MCF 10A (cell line): ENCODE data around the gene PRKD1. TPM values are rescaled to one million over a fixed set of nuclear protein-coding genes. Genes with fewer than 3 reads are reported as not detected.

Source experiments
- BruUV-seq: library from RNA; stranded (reverse); fragments of 400-500 nt; replicated peaks from 2 replicates; lab custom pipeline; 2021; lab: Mats Ljungman, UMichigan
- CTCF ChIA-PET: fragments of 300-600 bp; sonication (Branson Sonifier 250); formaldehyde crosslinking; extraction: SDS; loops from one replicate; lab custom pipeline; 2021; ENCODE audit warnings: antibody characterized with exemption, inconsistent platforms; lab: Yijun Ruan, JAX
- POLR2A ChIA-PET: fragments of 300-600, 350-650 bp; sonication (Branson Sonifier 250); formaldehyde crosslinking; extraction: SDS; loops from one replicate; lab custom pipeline; 2020; ENCODE audit warnings: antibody characterized with exemption, inconsistent platforms; lab: Yijun Ruan, JAX
- DNase-seq: peaks from one replicate; pipeline ENCODE4 v3.0.0-alpha.2; 2018; ENCODE audit not compliant: unreplicated experiment
- H3K27ac Mint-ChIP-seq: one replicate; pipeline ENCODE4 v1.8.0; 2022; ENCODE audit warnings: mild to moderate bottlenecking, low read depth, mixed read lengths; ENCODE audit not compliant: unreplicated experiment
- H3K27me3 Mint-ChIP-seq: one replicate; pipeline ENCODE4 v1.8.0; 2022; ENCODE audit warnings: mixed read lengths; ENCODE audit not compliant: insufficient read depth, unreplicated experiment
- H3K36me3 Mint-ChIP-seq: one replicate; pipeline ENCODE4 v1.8.0; 2022; ENCODE audit warnings: mild to moderate bottlenecking, moderate library complexity, mixed read lengths; ENCODE audit not compliant: insufficient read depth, unreplicated experiment
- H3K4me1 Mint-ChIP-seq: one replicate; pipeline ENCODE4 v1.8.0; 2022; ENCODE audit warnings: mixed read lengths; ENCODE audit not compliant: insufficient read depth, unreplicated experiment
- H3K4me3 Mint-ChIP-seq: one replicate; pipeline ENCODE4 v1.8.0; 2022; ENCODE audit warnings: mild to moderate bottlenecking, moderate library complexity, mixed read lengths; ENCODE audit not compliant: unreplicated experiment
- H3K9me3 Mint-ChIP-seq: one replicate; pipeline ENCODE4 v1.8.0; 2022; ENCODE audit warnings: mixed read lengths; ENCODE audit not compliant: unreplicated experiment
- CTCF ChIP-seq: fragments of 200-600 bp; IDR thresholded peaks from one replicate; pipeline ENCODE4 v1.8.0; 2022; ENCODE audit warnings: antibody characterized with exemption, mild to moderate bottlenecking; ENCODE audit not compliant: unreplicated experiment
- intact Hi-C: fragments of 100-400 bp; cut with micrococcal nuclease; formaldehyde crosslinking; loops from 2 replicates; pipeline ENCODE4 v1.14.1; 2022
- total RNA-seq: library from RNA; stranded (reverse); gene quantifications from 2 replicates; pipeline ENCODE4 v1.2.3, GENCODE V29; 2022

PRKD1 gene
- total RNA-seq, 1 experiment from 2014 or later: 8.8 TPM

DNA sequence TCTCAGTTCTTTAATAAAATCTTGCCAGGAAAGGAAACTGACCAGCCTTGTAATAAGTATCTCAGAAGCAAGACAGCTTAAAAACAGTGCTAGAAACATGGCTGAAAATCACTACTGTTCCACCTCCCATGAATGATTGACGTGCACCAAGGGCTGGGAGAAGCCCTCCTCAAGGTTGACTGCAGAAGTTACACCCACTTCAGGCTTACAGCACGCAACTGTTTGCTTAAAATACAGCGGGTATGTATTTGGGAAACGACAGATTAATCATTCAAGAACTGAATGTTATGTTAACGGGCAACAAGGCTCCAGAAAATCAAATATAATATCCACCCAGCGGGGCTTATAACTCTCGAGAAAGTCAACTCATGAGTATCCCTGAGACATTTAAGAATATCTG is 22.1 kb downstream of the PRKD1 start:
- BruUV-seq: no TSS peak
- Mint-ChIP-seq H3K27ac (peak overlapping the region; percentile 95), H3K36me3 (no peaks in the 10 kb centered on the region), H3K4me1 (peaks cover 17% of the 10 kb centered on the region), H3K9me3 (no peaks in the 10 kb centered on the region), H3K4me3 (no peak overlapping the region), H3K27me3 (no peaks in the 10 kb centered on the region)
- POLR2A ChIA-PET: interaction anchor here (0.6 to 1.6 kb wide), 4 partner anchors 9 to 498 kb away, joined by 3 to 8 read pairs (median 4); no protein-coding TSS in a partner anchor
- CTCF ChIA-PET: interaction anchor here (0.6 to 1.6 kb wide), 3 partner anchors 10 to 45 kb away, joined by 3 to 4 read pairs (median 3); no protein-coding TSS in a partner anchor
- no peak for DNase-seq
- intact Hi-C loops: no loop called here
- TF ChIP-seq CTCF: no peak

DNA sequence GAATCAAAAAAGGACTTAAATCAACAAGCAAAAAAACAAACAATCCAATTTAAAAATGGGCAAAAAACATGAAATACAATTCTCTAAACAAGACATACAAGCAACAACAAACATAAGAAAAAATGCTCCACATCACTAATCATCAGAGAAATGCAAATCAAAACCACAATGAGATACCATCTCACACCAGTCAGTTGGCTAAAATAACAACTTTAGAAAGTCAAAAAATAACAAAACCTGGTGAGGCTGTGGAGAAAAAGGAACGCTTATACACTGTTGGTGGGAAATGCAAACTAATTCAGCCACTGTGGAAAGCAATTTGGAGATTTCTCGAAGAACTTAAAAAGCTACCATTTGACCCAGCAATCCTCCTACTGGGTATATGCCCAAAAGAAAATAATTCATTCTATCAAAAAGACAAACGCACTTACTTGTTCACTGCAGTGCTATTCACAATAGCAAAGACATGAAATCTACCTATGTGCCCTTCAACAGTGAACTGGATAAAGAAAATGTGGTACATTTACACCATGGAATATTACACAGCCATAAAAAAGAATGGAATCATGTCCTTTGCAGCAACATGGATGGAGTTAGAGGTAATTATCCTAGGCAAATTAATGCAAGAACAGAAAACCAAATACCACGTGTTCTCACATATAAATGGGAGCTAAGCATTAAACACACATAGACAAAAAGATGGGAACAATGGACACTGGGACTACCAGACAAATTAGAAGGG is 26.9 kb downstream of the PRKD1 start:
- no TSS peak for BruUV-seq

GRCh38 chr14:29898470-29898869 is 29.2 kb downstream of the PRKD1 start:
- Mint-ChIP-seq H3K36me3 (no peaks in the 10 kb centered on the region), H3K27me3 (no peaks in the 10 kb centered on the region), H3K4me3 (no peak overlapping the region), H3K4me1 (peaks cover 6% of the 10 kb centered on the region), H3K27ac (no peak overlapping the region), H3K9me3 (no peaks in the 10 kb centered on the region)
- ChIA-PET CTCF (interaction anchor here (0.6 kb wide), 1 partner anchor 251 kb away, joined by 4 read pairs; no protein-coding TSS in a partner anchor), POLR2A (interaction anchor here (1.1 kb wide), 1 partner anchor 8 kb away, joined by 3 read pairs; no protein-coding TSS in a partner anchor)
- BruUV-seq: no TSS peak
- TF ChIP-seq CTCF: no peak
- DNase-seq: no peak
- intact Hi-C loops: no loop called here

More for the DNA sequence above, 26.9 kb downstream of the PRKD1 start:
- intact Hi-C loops: no loop called here
- no peak for TF ChIP-seq CTCF
- Mint-ChIP-seq H3K27me3 (no peaks in the 10 kb centered on the region), H3K27ac (no peak overlapping the region), H3K4me3 (no peak overlapping the region), H3K9me3 (no peaks in the 10 kb centered on the region), H3K36me3 (no peaks in the 10 kb centered on the region), H3K4me1 (peaks cover 6% of the 10 kb centered on the region)
- POLR2A ChIA-PET: no interaction called here
- CTCF ChIA-PET: no interaction called here
- no peak for DNase-seq

- ChIA-PET POLR2A (interaction anchor here (0.9 kb wide), 1 partner anchor 28 kb away, joined by 4 read pairs; no protein-coding TSS in a partner anchor), CTCF (interaction anchor here (0.7 kb wide), 1 partner anchor 12 kb away, joined by 3 read pairs; no protein-coding TSS in a partner anchor)
- DNase-seq: no peak
- TF ChIP-seq CTCF: no peak
- intact Hi-C loops: no loop called here
- no TSS peak for BruUV-seq
- no peak overlapping the region for H3K27ac Mint-ChIP-seq
- no peaks in the 10 kb centered on the region for H3K36me3 Mint-ChIP-seq
- no peak overlapping the region for H3K4me3 Mint-ChIP-seq
- H3K9me3 Mint-ChIP-seq: no peaks in the 10 kb centered on the region
- H3K27me3 Mint-ChIP-seq: no peaks in the 10 kb centered on the region
- H3K4me1 Mint-ChIP-seq: peaks cover 6% of the 10 kb centered on the region
Measured at GRCh38 chr14:29897181-29897580, 30.5 kb downstream of the PRKD1 start.
